ENCODE measurements around the gene SSNA1.
"Not testable (repeated sequence)": the region's sequence is repeated elsewhere in the genome, so short reads cannot be mapped to it uniquely, and the experiment has no call there.

Gene SSNA1

GRCh38 chr9:137234758-137235423 lies 46.4 kb downstream of the SSNA1 start:
- no peak for DNase-seq

GRCh38 chr9:137235424-137236237 lies 47.2 kb downstream of the SSNA1 start:
- DNase-seq = no peak

DNA sequence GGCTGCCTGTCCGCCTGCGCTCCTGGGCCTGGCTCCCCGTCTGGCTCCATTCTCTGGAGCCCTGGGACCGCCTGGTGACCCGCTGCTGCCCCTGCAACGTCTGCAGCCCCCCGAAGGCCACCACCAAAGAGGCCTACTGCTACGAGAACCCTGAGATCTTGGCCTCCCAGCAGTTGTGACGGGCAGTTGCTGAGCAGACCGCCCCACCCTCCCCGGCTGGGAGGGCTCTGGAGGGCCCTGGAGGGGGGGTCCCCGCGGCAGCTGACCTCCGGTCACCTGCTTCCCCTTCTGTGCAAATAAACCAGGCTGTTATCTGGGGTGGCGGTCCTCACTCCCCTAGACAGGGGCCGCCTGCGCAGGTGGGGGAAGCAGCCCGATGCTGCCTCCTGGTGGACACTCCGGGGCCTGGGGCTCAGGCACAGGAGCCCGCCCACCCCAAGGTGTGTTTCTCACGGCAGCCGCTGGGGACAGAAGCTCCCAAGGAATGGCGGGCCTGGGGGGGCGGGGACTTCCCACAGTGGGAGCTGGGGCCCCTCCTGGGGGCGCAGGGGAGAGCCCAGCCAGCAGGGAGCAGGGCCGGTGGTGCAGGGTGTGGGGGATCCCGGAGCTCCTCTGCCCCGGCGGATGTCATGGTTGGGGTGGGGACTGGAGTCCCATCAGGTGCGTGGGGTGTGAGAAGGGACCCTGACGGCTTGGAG lies 47.9 kb downstream of the SSNA1 start:
- DNase-seq = peak; percentile 90

DNA sequence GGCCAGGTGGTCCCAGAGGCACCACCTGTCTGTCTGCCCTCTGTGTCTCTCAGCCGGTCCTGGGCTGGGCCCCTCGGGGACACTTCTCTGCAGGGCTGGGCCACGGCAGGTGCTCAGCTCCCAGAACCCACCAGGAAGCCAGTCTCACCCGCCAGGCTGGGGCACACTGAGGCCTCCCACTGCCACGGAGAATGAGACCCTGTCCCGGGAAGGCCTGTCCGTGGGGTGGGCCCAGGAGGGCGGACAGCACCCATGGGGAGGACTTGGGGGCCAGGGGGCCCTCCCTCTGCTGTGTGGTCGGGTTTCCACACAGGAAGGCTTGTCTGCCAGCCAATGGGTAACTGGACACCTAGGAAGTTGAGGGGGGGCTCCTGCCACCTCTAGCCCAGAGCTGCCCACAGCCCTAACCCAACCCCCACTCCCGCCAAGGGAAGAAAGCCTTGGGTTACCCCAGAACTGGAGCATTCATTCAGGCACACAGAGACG lies 48.5 kb downstream of the SSNA1 start:
- DNase-seq = no peak

GRCh38 chr9:137237759-137238726 lies 49.6 kb downstream of the SSNA1 start:
- DNase-seq = no peak

- DNase-seq = not testable (repeated sequence)
Measured at GRCh38 chr9:137239541-137240200, 51.2 kb downstream of the SSNA1 start.

Data from activated T-cell treated with anti-CD3 and anti-CD28 coated beads for 4 hours (primary cell).